HepG2 (cell line): Measurements from ENCODE around the gene B3GNT9.

Experiments used
- CBX1 ChIP-seq: IDR thresholded peaks from one replicate; pipeline ENCODE4 v1.6.1; 2016; ENCODE audit warnings: antibody characterized with exemption, low read depth
- CTCF ChIP-seq: sonication (generic); formaldehyde crosslinking; IDR thresholded peaks from 2 replicates; pipeline ENCODE4 v1.5.0; 2020; ENCODE audit warnings: mild to moderate bottlenecking, missing genetic modification reagents, moderate library complexity
- FOSL2 ChIP-seq: sonication (generic); formaldehyde crosslinking; IDR thresholded peaks from 2 replicates; pipeline ENCODE4 v1.4.0; 2020; ENCODE audit warnings: missing genetic modification reagents
- MAX ChIP-seq: IDR thresholded peaks from 2 replicates; pipeline ENCODE4 v1.6.1; 2012; ENCODE audit warnings: inconsistent platforms
- MNT ChIP-seq: fragments of 450-650 bp; IDR thresholded peaks from 2 replicates; pipeline ENCODE4 v1.6.1; 2016
- NFE2L2 ChIP-seq: fragments of 150-350 bp; IDR thresholded peaks from 2 replicates; pipeline ENCODE4 v1.6.1; 2014; ENCODE audit warnings: low read length
- REST ChIP-seq, 2 experiments: IDR thresholded peaks; 2 replicates each; pipeline ENCODE4 v1.6.1; 2011 to 2012; ENCODE audit warnings: low read length in 2 of 2, borderline replicate concordance in 1 of 2, low read depth in 1 of 2, mild to moderate bottlenecking in 1 of 2, moderate library complexity in 1 of 2
- ZNF274 ChIP-seq: sonication (generic); formaldehyde crosslinking; IDR thresholded peaks from 2 replicates; pipeline ENCODE4 v1.5.1; 2020; ENCODE audit warnings: mild to moderate bottlenecking, missing genetic modification reagents
- ZNF513 ChIP-seq: sonication (generic); formaldehyde crosslinking; conservative IDR thresholded peaks from 2 replicates; pipeline ENCODE4 v1.5.0; 2020; ENCODE audit warnings: missing genetic modification reagents

GRCh38 chr16:67105881-67106280, 44.9 kb downstream of the B3GNT9 start:
- TF ChIP-seq REST (IDR thresholded peaks at IDR 0.05; ENCODE audit: borderline replicate concordance in 1 of 2, low read depth in 1 of 2, low read length in 2 of 2) = no peak
- TF ChIP-seq ZNF274 = no peak
- TF ChIP-seq ZNF513 = no peak
- no peak for TF ChIP-seq CBX1
- no peak for TF ChIP-seq FOSL2 (CRISPR knock-in tag)
- no peak for TF ChIP-seq MNT
- TF ChIP-seq CTCF (CRISPR knock-in tag) = no peak
- TF ChIP-seq NFE2L2 = no peak
- no peak for TF ChIP-seq MAX
